IMR-90 (cell line): ENCODE results near the gene ZNF580. TPM values are rescaled to one million over a fixed set of nuclear protein-coding genes. Genes with fewer than 3 reads are reported as not detected.

Experiments used
- ATAC-seq: fragments of 200-7000 bp; cut with Tn5 transposase; 2 replicates; pipeline ENCODE4 v1.9.1; 2020; ENCODE audit warnings: low read depth, mild to moderate bottlenecking, moderate library complexity
- BruUV-seq: library from RNA; stranded (reverse); fragments of 400-500 nt; replicated peaks from 2 replicates; lab custom pipeline; 2021; lab: Mats Ljungman, UMichigan
- CTCF ChIA-PET: fragments of 300-600 bp; formaldehyde crosslinking; extraction: SDS; loops from one replicate; lab custom pipeline; 2021; ENCODE audit warnings: antibody characterized with exemption; lab: Yijun Ruan, JAX
- POLR2A ChIA-PET: fragments of 300-600 bp; sonication (Branson Sonifier 250); formaldehyde crosslinking; loops from one replicate; lab custom pipeline; 2022; ENCODE audit warnings: antibody characterized with exemption; ENCODE audit not compliant: unreplicated experiment; lab: Charles Lee
- DNase-seq: peaks from one replicate; pipeline ENCODE4 v3.0.0; 2013
- H2AFZ ChIP-seq: replicated peaks from 2 replicates; pipeline ENCODE3; 2013; ENCODE audit warnings: low read length, mild to moderate bottlenecking; ENCODE audit not compliant: poor library complexity
- H2AK5ac ChIP-seq: 2 replicates; pipeline ENCODE4 v1.6.1; 2013; ENCODE audit warnings: low read depth, low read length, inconsistent platforms
- H2AK9ac ChIP-seq: replicated peaks from 2 replicates; pipeline ENCODE3; 2013; ENCODE audit warnings: mild to moderate bottlenecking, low read depth, low read length, moderate library complexity; ENCODE audit not compliant: poor library complexity
- H2BK120ac ChIP-seq: 2 replicates; pipeline ENCODE4 v1.6.1; 2013; ENCODE audit warnings: low read depth, low read length, inconsistent platforms
- H2BK15ac ChIP-seq: 3 replicates; pipeline ENCODE4 v1.6.1; 2013; ENCODE audit warnings: low read depth, low read length, inconsistent platforms
- H2BK20ac ChIP-seq: 2 replicates; pipeline ENCODE4 v1.6.1; 2013; ENCODE audit warnings: low read depth, mild to moderate bottlenecking, inconsistent platforms, low read length, moderate library complexity
- H2BK5ac ChIP-seq: 2 replicates; pipeline ENCODE4 v1.6.1; 2013; ENCODE audit warnings: mild to moderate bottlenecking, low read depth, low read length, inconsistent platforms; ENCODE audit not compliant: poor library complexity, severe bottlenecking
- H3K14ac ChIP-seq: replicated peaks from 2 replicates; pipeline ENCODE4 v1.6.1; 2013; ENCODE audit warnings: low read depth, low read length, inconsistent platforms
- H3K18ac ChIP-seq: 2 replicates; pipeline ENCODE4 v1.6.1; 2013; ENCODE audit warnings: low read depth, low read length, control low read depth
- H3K23ac ChIP-seq: 2 replicates; pipeline ENCODE4 v1.6.1; 2013; ENCODE audit warnings: low read depth, low read length, inconsistent platforms
- H3K27ac ChIP-seq: 2 replicates; pipeline ENCODE4 v1.5.1; 2013; ENCODE audit warnings: mild to moderate bottlenecking, control low read depth, low read length; ENCODE audit not compliant: insufficient read depth
- H3K27me3 ChIP-seq: 2 replicates; pipeline ENCODE4 v1.6.1; 2013; ENCODE audit warnings: low read length; ENCODE audit not compliant: control insufficient read depth, insufficient read depth
- H3K36me3 ChIP-seq: 2 replicates; pipeline ENCODE4 v1.6.1; 2013; ENCODE audit warnings: low read length, mixed read lengths; ENCODE audit not compliant: control insufficient read depth, insufficient read depth
- H3K4ac ChIP-seq: 2 replicates; pipeline ENCODE4 v1.6.1; 2013; ENCODE audit warnings: low read depth, low read length, inconsistent platforms
- H3K4me1 ChIP-seq: 2 replicates; pipeline ENCODE4 v1.6.1; 2013; ENCODE audit warnings: low read length, mixed read lengths; ENCODE audit not compliant: control insufficient read depth, insufficient read depth
- H3K4me2 ChIP-seq: 2 replicates; pipeline ENCODE4 v1.6.1; 2013; ENCODE audit warnings: low read depth, mild to moderate bottlenecking, control low read depth, low read length, moderate library complexity
- H3K4me3 ChIP-seq: 2 replicates; pipeline ENCODE4 v1.5.1; 2013; ENCODE audit warnings: low read depth, mild to moderate bottlenecking, control low read depth, low read length, moderate library complexity; ENCODE audit not compliant: insufficient read depth
- H3K56ac ChIP-seq: 2 replicates; pipeline ENCODE4 v1.6.1; 2013; ENCODE audit warnings: low read length, inconsistent platforms; ENCODE audit not compliant: insufficient read depth; ENCODE audit errors: extremely low read depth
- H3K79me1 ChIP-seq, 2 experiments: 2 replicates each; pipeline ENCODE4 v1.6.1; 2013; ENCODE audit warnings: low read length in 2 of 2, inconsistent platforms in 1 of 2, low read depth in 1 of 2
- H3K9ac ChIP-seq: 2 replicates; pipeline ENCODE4 v1.6.1; 2013; ENCODE audit warnings: low read depth, low read length, control low read depth
- H3K9me1 ChIP-seq: 2 replicates; pipeline ENCODE4 v1.6.1; 2013; ENCODE audit warnings: low read length, inconsistent platforms; ENCODE audit not compliant: insufficient read depth
- H3K9me3 ChIP-seq: 2 replicates; pipeline ENCODE4 v1.6.1; 2013; ENCODE audit warnings: low read length; ENCODE audit not compliant: control insufficient read depth, insufficient read depth
- H4K20me1 ChIP-seq: 2 replicates; pipeline ENCODE4 v1.6.1; 2013; ENCODE audit warnings: low read length, inconsistent platforms; ENCODE audit not compliant: insufficient read depth
- H4K5ac ChIP-seq: 2 replicates; pipeline ENCODE4 v1.6.1; 2013; ENCODE audit warnings: mild to moderate bottlenecking, low read depth, low read length, control low read depth
- H4K8ac ChIP-seq, 2 experiments: 2 replicates each; pipeline ENCODE4 v1.6.1; 2013; ENCODE audit warnings: low read depth in 2 of 2, low read length in 2 of 2, control low read depth in 1 of 2, inconsistent platforms in 1 of 2
- H4K91ac ChIP-seq: 2 replicates; pipeline ENCODE4 v1.6.1; 2013; ENCODE audit warnings: low read depth, low read length, inconsistent platforms; ENCODE audit not compliant: insufficient read depth
- BHLHE40 ChIP-seq: fragments of 150-350 bp; IDR thresholded peaks from 2 replicates; pipeline ENCODE4 v1.6.1; 2016; ENCODE audit warnings: mild to moderate bottlenecking, low read depth, low read length
- CEBPB ChIP-seq: IDR thresholded peaks from 2 replicates; pipeline ENCODE4 v1.6.1; 2012; ENCODE audit warnings: low read depth, low read length, improper control_type of control experiment
- CHD1 ChIP-seq: IDR thresholded peaks from 2 replicates; pipeline ENCODE4 v1.6.1; 2012; ENCODE audit warnings: low read depth, low read length, improper control_type of control experiment
- CTCF ChIP-seq: conservative IDR thresholded peaks from 2 replicates; pipeline ENCODE4 v1.5.1; 2012; ENCODE audit warnings: mild to moderate bottlenecking, low read depth, low read length, improper control_type of control experiment
- ELK1 ChIP-seq: fragments of 150-350 bp; IDR thresholded peaks from 2 replicates; pipeline ENCODE4 v1.6.1; 2016; ENCODE audit warnings: low read depth, mild to moderate bottlenecking, low read length, moderate library complexity, borderline replicate concordance
- FOS ChIP-seq: fragments of 150-350 bp; IDR thresholded peaks from 2 replicates; pipeline ENCODE4 v1.6.1; 2016; ENCODE audit warnings: low read depth, low read length
- MAFK ChIP-seq: IDR thresholded peaks from 2 replicates; pipeline ENCODE4 v1.6.1; 2012; ENCODE audit warnings: low read depth, low read length, improper control_type of control experiment
- MAZ ChIP-seq: IDR thresholded peaks from 2 replicates; pipeline ENCODE4 v1.6.1; 2012; ENCODE audit warnings: low read depth, mild to moderate bottlenecking, low read length, improper control_type of control experiment, moderate library complexity, borderline replicate concordance
- MXI1 ChIP-seq: IDR thresholded peaks from 2 replicates; pipeline ENCODE4 v1.6.1; 2012; ENCODE audit warnings: low read depth, mild to moderate bottlenecking, low read length, moderate library complexity, borderline replicate concordance
- NFE2L2 ChIP-seq: fragments of 150-350 bp; IDR thresholded peaks from 2 replicates; pipeline ENCODE4 v1.6.1; 2016; ENCODE audit warnings: low read depth, mild to moderate bottlenecking, low read length
- POLR2A ChIP-seq: IDR thresholded peaks from 2 replicates; pipeline ENCODE4 v1.6.1; 2012; ENCODE audit warnings: mild to moderate bottlenecking, low read depth, low read length
- RAD21 ChIP-seq: IDR thresholded peaks from 2 replicates; pipeline ENCODE4 v1.6.1; 2012; ENCODE audit warnings: low read length, improper control_type of control experiment
- RCOR1 ChIP-seq: IDR thresholded peaks from 2 replicates; pipeline ENCODE4 v1.6.1; 2012; ENCODE audit warnings: mild to moderate bottlenecking, low read length, improper control_type of control experiment; ENCODE audit not compliant: insufficient replicate concordance
- SMC3 ChIP-seq: fragments of 150-350 bp; IDR thresholded peaks from 2 replicates; pipeline ENCODE4 v1.6.1; 2016; ENCODE audit warnings: low read depth, mild to moderate bottlenecking, antibody characterized with exemption, low read length, moderate library complexity
- USF2 ChIP-seq: fragments of 150-350 bp; IDR thresholded peaks from 2 replicates; pipeline ENCODE4 v1.6.1; 2017; ENCODE audit warnings: mild to moderate bottlenecking, antibody characterized with exemption, low read length, low read depth
- WGBS, 2 experiments: methylation state at CpG; one replicate each; pipeline versions ENCODE4 v1.1.5 to v1.1.7; 2013; ENCODE audit warnings: missing lambda C conversion rate in 2 of 2; ENCODE audit not compliant: insufficient read length in 1 of 2; ENCODE audit errors: extremely low coverage in 2 of 2; 5-methylcytosine and 5-hydroxymethylcytosine counted together
- dilution Hi-C: fragments of 300-500 bp; cut with HindIII; formaldehyde crosslinking; loops from one replicate; pipeline ENCODE4 v1.14.3; 2018; ENCODE audit warnings: low sequenced_read_pairs; ENCODE audit not compliant: unreplicated experiment
- in situ Hi-C: fragments of 300-500 bp; cut with MboI; formaldehyde crosslinking; loops from 3 replicates; pipeline ENCODE4 v1.14.3; 2019; ENCODE audit warnings: low sequenced_read_pairs, inconsistent platforms, mixed read lengths
- intact Hi-C: fragments of 100-400 bp; cut with micrococcal nuclease; formaldehyde crosslinking; loops from 2 replicates; pipeline ENCODE4 v1.10.0; 2022
- polyA plus RNA-seq, 3 experiments: library from polyadenylated mRNA; depleted of rRNA; stranded (reverse); fragments of >200 nt; gene quantifications; 2 replicates each; pipeline ENCODE4 v1.2.3, GENCODE V29; 2012; ENCODE audit warnings: low replicate concordance in 1 of 3
- total RNA-seq: library from RNA; depleted of rRNA; stranded (reverse); fragments of >200 nt; gene quantifications from 2 replicates; pipeline ENCODE4 v1.2.3, GENCODE V29; 2012

ZNF580 gene
- total and polyA plus RNA-seq, 2 of the 4 experiments (the other 2 are of a cell fraction) = 1.4 to 36.9 TPM

GRCh38 chr19:55690769-55691545, 50.2 kb downstream of the ZNF580 start:
- Histone ChIP-seq H2AFZ (no peak overlapping the region), H3K9me1 (no peaks in the 10 kb centered on the region), H4K8ac (no peak overlapping the region), H3K23ac (no peak overlapping the region), H4K20me1 (peaks cover 25% of the 10 kb centered on the region), H2BK20ac (no peak overlapping the region), H3K79me1 (peaks cover 6 to 21% of the 10 kb centered on the region in 2 experiments; a peak in 3 of 4 replicates), H3K4me2 (no peak overlapping the region), H3K4me1 (no peaks in the 10 kb centered on the region), H3K18ac (no peak overlapping the region), H3K36me3 (peaks cover 69% of the 10 kb centered on the region), H3K4me3 (no peak overlapping the region), H3K9ac (no peak overlapping the region), H3K4ac (no peak overlapping the region), H2BK15ac (no peak overlapping the region), H2BK120ac (no peak overlapping the region), H3K14ac (no peak overlapping the region), H3K56ac (no peak overlapping the region), H3K27ac (no peak overlapping the region), H3K27me3 (no peaks in the 10 kb centered on the region), H4K91ac (no peak overlapping the region), H4K5ac (no peak overlapping the region), H2AK5ac (no peak overlapping the region), H3K9me3 (no peaks in the 10 kb centered on the region), H2AK9ac (no peak overlapping the region), H2BK5ac (no peak overlapping the region)
- ATAC-seq (no peak), DNase-seq (no peak)
- intact Hi-C loops (no loop called here), dilution Hi-C loops (no loop called here), in situ Hi-C loops (loop anchor here (25.0 kb wide), 1 partner anchor 446 kb away; the partner anchor contains the start of gene ZNF444)
- WGBS, 2 experiments = 100% methylated on average over 10 of the region's 31 CpGs; no CpG with 5 or more reads in 1 of the 2 experiments
- ChIA-PET POLR2A (no interaction called here), CTCF (no interaction called here)
- no TSS peak for BruUV-seq
- TF ChIP-seq NFE2L2 (no peak), BHLHE40 (no peak), RCOR1 (no peak), MXI1 (no peak), POLR2A (no peak), USF2 (no peak), FOS (no peak), MAFK (no peak), CHD1 (no peak), MAZ (no peak), SMC3 (no peak), ELK1 (no peak), CEBPB (no peak), RAD21 (no peak), CTCF (no peak)
